ENCODE measurements around the gene ITLN1. TPM values are rescaled to one million over a fixed set of nuclear protein-coding genes. Genes with fewer than 3 reads are reported as not detected.

The ITLN1 gene
- total and polyA plus RNA-seq, 12 donors = 0.41 to 4.1 (median 2.4) TPM; not detected in 7

DNA sequence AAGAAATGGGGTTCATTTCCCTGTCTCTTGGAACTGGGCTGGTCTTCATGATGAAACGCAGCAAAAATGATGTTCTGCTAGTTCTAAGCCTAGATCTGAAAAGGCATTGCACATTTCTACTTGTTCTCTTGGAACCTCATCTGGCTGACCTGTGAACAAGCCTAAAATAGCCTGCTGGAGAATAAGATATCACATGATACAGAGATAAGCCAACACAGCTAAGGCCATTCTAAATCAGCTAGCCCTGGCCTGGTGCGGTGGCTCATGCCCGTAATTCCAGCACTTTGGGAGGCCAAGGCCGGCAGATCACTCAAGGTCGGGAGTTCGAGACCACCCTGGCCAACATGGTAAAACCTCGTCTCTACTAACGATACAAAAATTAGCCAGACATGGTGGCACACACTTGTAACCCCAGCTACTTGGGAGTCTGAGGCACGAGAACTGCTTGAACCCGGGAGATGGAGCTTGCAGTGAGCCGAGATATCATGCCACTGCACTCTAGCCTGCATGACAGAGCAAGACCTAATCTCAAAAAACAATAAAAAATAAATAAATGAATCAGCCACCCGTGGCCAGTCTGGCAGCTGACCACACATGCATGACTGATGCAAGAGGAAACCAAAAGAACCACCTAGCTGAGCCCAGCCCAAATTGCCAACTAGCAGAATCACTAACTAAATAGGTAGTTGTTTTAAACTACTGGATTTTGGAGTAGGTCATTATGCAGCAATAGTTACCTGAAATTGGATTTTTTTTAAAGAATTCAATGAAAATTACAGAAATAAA is 40.3 kb downstream of the ITLN1 start:
- 73 to 76% (median 76%) methylated on average over 12 of the region's 12 CpGs for WGBS, 4 donors

DNA sequence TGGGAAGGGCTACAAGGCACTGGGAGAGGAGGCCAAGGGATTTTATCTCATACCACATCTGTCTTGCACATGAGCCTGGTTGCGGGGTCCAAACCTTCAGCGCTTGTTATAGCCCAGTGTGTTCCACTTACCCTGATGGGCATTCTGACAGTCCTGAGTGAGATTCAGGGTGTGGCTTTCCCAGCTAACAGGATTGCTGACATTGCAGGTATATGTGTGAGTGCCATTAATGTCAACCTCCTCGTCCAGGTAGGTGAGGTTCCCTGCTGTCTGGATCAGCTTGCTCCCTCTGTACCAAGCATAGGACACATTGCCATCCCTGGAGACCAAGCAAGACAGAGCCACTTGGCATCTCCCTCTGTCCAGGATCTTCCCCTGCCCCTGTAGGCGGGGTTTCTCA is 43.9 kb downstream of the ITLN1 start:
- Histone ChIP-seq H3K27me3 (no peaks in the 10 kb centered on the region), H3K9me3 (replicated peaks in 1 of 3) (no peaks in the 10 kb centered on the region), H3K4me1 (replicated peaks in 1 of 2) (no peaks in the 10 kb centered on the region), H3K4me3 (no peak overlapping the region), H3K27ac (no peak overlapping the region), H3K36me3 (replicated peaks in 1 of 2) (no peaks in the 10 kb centered on the region)
- TF ChIP-seq, protein P1, sequence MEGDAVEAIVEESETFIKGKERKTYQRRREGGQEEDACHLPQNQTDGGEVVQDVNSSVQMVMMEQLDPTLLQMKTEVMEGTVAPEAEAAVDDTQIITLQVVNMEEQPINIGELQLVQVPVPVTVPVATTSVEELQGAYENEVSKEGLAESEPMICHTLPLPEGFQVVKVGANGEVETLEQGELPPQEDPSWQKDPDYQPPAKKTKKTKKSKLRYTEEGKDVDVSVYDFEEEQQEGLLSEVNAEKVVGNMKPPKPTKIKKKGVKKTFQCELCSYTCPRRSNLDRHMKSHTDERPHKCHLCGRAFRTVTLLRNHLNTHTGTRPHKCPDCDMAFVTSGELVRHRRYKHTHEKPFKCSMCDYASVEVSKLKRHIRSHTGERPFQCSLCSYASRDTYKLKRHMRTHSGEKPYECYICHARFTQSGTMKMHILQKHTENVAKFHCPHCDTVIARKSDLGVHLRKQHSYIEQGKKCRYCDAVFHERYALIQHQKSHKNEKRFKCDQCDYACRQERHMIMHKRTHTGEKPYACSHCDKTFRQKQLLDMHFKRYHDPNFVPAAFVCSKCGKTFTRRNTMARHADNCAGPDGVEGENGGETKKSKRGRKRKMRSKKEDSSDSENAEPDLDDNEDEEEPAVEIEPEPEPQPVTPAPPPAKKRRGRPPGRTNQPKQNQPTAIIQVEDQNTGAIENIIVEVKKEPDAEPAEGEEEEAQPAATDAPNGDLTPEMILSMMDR (IDR thresholded peaks at IDR 0.05) = no peak
- no peak for TF ChIP-seq POLR2A (IDR thresholded peaks at IDR 0.05)
- WGBS, 4 donors = 88 to 100% (median 95%) methylated on average over 1 to 4 of the region's 4 CpGs
- no peak for DNase-seq
- intact Hi-C loops (cut with DNase I) = no loop called here

More for the DNA sequence above, 40.3 kb downstream of the ITLN1 start:
- no peaks in the 10 kb centered on the region for H3K36me3 ChIP-seq (replicated peaks in 1 of 2)
- no peaks in the 10 kb centered on the region for H3K27me3 ChIP-seq
- DNase-seq = no peak
- intact Hi-C loops (cut with DNase I) = no loop called here
- H3K4me1 ChIP-seq (replicated peaks in 1 of 2) = no peaks in the 10 kb centered on the region
- no peak overlapping the region for H3K27ac ChIP-seq
- TF ChIP-seq, protein P1 (IDR thresholded peaks at IDR 0.05) = no peak
- H3K4me3 ChIP-seq = no peak overlapping the region
- H3K9me3 ChIP-seq (replicated peaks in 1 of 3) = no peaks in the 10 kb centered on the region

DNA sequence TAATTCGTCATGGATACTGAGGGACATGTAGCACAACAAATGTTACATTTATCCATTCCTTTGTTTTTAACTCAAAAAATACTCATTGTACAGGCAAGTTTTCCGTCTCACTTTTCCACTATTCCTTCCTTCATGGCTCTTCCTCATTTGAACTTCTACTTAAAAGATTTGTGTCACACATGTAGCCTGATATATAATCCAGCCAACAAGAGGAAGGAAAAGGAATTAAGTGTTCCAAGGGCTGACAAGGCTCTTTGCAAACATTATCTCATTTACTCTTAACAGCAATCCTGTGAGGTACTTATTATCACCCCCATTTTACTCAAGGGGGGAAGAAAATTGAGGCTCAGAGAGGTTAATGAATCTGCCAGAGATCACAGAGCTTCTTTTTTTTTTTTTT is 45.2 kb downstream of the ITLN1 start:
- no peak for TF ChIP-seq POLR2A (IDR thresholded peaks at IDR 0.05)
- TF ChIP-seq, protein P1 (IDR thresholded peaks at IDR 0.05) = no peak
- Histone ChIP-seq H3K27ac (no peak overlapping the region), H3K4me1 (replicated peaks in 1 of 2) (no peaks in the 10 kb centered on the region), H3K9me3 (replicated peaks in 1 of 3) (no peaks in the 10 kb centered on the region), H3K27me3 (no peaks in the 10 kb centered on the region), H3K4me3 (no peak overlapping the region), H3K36me3 (replicated peaks in 1 of 2) (no peaks in the 10 kb centered on the region)
- intact Hi-C loops (cut with DNase I) = loop anchor here in 1 of 2 donors (5.0 kb wide), 1 partner anchor 113 kb away; the partner anchor contains the start of gene ITLN2
- no peak for DNase-seq
- WGBS, 4 donors = 71 to 85% (median 79%) methylated on average over 2 of the region's 2 CpGs

DNA sequence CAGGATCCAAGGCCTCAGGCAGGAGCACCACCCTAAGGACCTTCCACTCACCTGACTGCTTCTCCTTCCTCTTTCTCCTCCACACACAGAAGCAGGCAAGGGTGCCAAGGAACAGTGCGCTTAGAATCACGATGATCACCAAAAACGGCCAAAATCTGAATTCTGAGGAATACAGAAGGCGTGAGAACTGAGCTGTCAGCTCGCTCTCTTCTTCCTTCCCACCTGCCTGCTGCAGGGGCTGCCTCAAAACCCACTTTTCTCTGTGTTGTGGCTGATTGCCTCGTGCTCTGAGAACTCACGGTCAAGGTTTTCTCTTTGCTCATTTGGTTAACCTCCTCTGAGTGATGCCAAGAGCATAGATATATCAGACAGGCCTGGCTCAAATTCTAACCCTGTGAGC is 46.1 kb downstream of the ITLN1 start:
- WGBS, 4 donors = 69 to 76% (median 75%) methylated on average over 7 of the region's 7 CpGs
- Histone ChIP-seq H3K27me3 (no peaks in the 10 kb centered on the region), H3K36me3 (replicated peaks in 1 of 2) (no peaks in the 10 kb centered on the region), H3K4me1 (replicated peaks in 1 of 2) (no peaks in the 10 kb centered on the region), H3K9me3 (replicated peaks in 1 of 3) (no peaks in the 10 kb centered on the region), H3K27ac (no peak overlapping the region), H3K4me3 (no peak overlapping the region)
- TF ChIP-seq POLR2A (IDR thresholded peaks at IDR 0.05) = no peak
- TF ChIP-seq, protein P1 (IDR thresholded peaks at IDR 0.05) = no peak
- no peak for DNase-seq
- intact Hi-C loops (cut with DNase I) = loop anchor here in 1 of 2 donors (5.0 kb wide), 1 partner anchor 113 kb away; the partner anchor contains the start of gene ITLN2
